HG03442 (cell line): ENCODE results near the gene DPYD.
"Not testable (repeated sequence)": the region's sequence is repeated elsewhere in the genome, so short reads cannot be mapped to it uniquely, and the experiment has no call there.

Experiments
- ATAC-seq: cut with Tn5 transposase; IDR thresholded peaks from one replicate; pipeline ENCODE4 v1.9.1; 2021; ENCODE audit warnings: mild to moderate bottlenecking, moderate library complexity; ENCODE audit not compliant: unreplicated experiment

Gene DPYD

GRCh38 chr1:97382206-97382605 lies 538.6 kb downstream of the DPYD start:
- ATAC-seq: no peak

GRCh38 chr1:97379387-97380075 lies 541.3 kb downstream of the DPYD start:
- ATAC-seq: no peak

- no peak for ATAC-seq
These were observed 542.2 kb downstream of the DPYD start for GRCh38 chr1:97378596-97378995.

- ATAC-seq: no peak
These were observed 543.3 kb downstream of the DPYD start for GRCh38 chr1:97377432-97378034.

- no peak for ATAC-seq
These were observed 547.8 kb downstream of the DPYD start for GRCh38 chr1:97373000-97373399.

GRCh38 chr1:97372531-97372930 lies 548.3 kb downstream of the DPYD start:
- no peak for ATAC-seq

GRCh38 chr1:97368296-97368695 lies 552.5 kb downstream of the DPYD start:
- ATAC-seq: no peak

- ATAC-seq: no peak
These were observed 553.9 kb downstream of the DPYD start for GRCh38 chr1:97366984-97367383.

- ATAC-seq: no peak
These were observed 555.8 kb downstream of the DPYD start for GRCh38 chr1:97365026-97365425.

GRCh38 chr1:97364086-97364485 lies 556.7 kb downstream of the DPYD start:
- no peak for ATAC-seq

GRCh38 chr1:97356309-97356708 lies 564.5 kb downstream of the DPYD start:
- no peak for ATAC-seq

- no peak for ATAC-seq
These were observed 567.9 kb downstream of the DPYD start for GRCh38 chr1:97352936-97353382.

- ATAC-seq: no peak
These were observed 569.0 kb downstream of the DPYD start for GRCh38 chr1:97351846-97352245.

GRCh38 chr1:97350662-97351061 lies 570.2 kb downstream of the DPYD start:
- no peak for ATAC-seq

GRCh38 chr1:97350241-97350640 lies 570.6 kb downstream of the DPYD start:
- ATAC-seq: no peak

GRCh38 chr1:97349794-97350193 lies 571.0 kb downstream of the DPYD start:
- not testable (repeated sequence) for ATAC-seq

- ATAC-seq: no peak
These were observed 572.1 kb downstream of the DPYD start for GRCh38 chr1:97348599-97349265.

- no peak for ATAC-seq
These were observed 579.9 kb downstream of the DPYD start for GRCh38 chr1:97340951-97341350.

- ATAC-seq: no peak
These were observed 582.5 kb downstream of the DPYD start for GRCh38 chr1:97338347-97338746.

- ATAC-seq: no peak
These were observed 583.4 kb downstream of the DPYD start for GRCh38 chr1:97337250-97338030.

GRCh38 chr1:97334454-97334853 lies 586.4 kb downstream of the DPYD start:
- ATAC-seq: no peak
